Measurements from ENCODE around the gene NRXN2.

Gene NRXN2

DNA sequence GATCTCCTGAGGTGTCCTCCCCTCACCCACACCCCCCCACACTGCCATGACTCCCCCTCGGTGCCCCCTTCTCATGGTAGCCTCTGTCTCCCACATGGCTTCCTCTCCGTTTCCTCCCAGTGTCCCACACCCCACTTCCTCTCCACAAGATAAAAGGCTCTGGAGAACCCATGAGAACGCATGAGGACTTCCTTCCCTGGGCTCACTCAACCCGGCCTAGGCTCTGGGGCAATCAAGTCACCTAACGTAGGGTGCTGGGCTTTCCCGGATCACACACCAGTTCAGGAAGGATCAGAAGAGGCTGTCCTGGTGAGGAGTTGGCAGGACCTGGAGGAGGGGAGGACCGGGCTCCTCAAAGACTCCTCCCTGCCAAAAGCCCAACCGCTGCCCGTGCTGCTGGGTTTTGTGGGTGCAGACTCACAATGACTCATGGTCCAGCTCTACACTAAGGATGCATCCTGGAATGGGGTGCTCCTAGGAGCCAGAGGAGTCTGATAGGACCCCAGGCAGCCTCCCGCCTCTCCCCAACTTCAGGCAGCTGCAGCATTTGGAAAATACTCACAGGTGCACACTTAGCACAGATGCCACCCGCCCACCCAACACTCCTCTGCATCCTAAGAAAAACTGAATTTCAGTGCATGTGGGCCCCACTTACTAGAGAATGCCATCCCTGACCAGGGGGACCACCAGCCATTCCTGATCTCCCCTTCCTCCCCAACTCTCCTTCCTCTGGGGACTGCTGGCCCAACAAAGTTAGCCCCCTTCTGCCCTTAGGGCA lies 110.9 kb downstream of the NRXN2 start:
- DNase-seq: peak in 1 of 56 donors; percentile 10

DNA sequence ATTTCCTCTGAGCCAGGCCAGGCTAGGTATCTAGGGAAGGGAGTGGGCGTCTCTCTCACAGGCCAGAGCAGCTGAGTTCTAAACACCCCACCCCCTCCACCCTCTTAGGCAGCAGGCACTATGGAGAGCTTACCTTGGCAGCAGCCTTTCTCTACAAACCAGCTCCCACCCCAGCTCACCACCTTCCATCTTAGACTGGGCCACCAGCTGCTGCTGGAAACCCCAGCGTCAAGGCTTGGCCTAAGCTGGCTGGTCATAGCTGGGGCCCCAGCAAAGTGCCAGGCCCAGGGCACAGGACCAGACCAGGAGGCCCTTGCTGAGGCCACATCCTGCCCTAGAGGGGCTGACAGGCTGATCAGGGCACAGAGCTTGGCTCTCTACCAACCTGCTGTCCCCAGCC lies 111.8 kb downstream of the NRXN2 start:
- no peak for DNase-seq

- no peak for DNase-seq
These were observed 112.4 kb downstream of the NRXN2 start for GRCh38 chr11:64610596-64610995.

- DNase-seq: no peak
These were observed 113.5 kb downstream of the NRXN2 start for GRCh38 chr11:64609436-64610047.

DNA sequence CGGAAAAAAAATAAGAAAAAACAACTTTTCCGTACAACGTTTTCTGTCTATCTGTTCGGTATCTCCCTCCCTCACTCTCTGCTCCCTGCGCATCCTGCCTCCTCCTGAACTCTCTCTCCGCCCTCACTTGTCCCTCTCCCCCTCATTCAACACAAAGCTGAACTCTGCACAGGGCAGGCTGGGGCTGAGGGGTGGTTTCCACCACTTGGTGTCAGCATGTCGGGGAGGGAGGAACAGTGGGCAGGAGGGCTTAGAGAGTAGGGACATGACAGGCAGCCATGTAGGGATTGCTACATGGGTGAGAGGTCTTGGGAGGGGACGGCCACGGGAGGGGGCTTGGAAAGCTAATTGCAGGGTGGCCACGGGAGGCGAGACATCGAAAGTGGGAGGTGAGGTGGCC lies 114.4 kb downstream of the NRXN2 start:
- DNase-seq: no peak

GRCh38 chr11:64608046-64608445 lies 115.0 kb downstream of the NRXN2 start:
- peak in 12 of 56 donors; percentile 10 to 46 (median 22) for DNase-seq

- no peak for DNase-seq
These were observed 115.5 kb downstream of the NRXN2 start for GRCh38 chr11:64607381-64607985.

DNA sequence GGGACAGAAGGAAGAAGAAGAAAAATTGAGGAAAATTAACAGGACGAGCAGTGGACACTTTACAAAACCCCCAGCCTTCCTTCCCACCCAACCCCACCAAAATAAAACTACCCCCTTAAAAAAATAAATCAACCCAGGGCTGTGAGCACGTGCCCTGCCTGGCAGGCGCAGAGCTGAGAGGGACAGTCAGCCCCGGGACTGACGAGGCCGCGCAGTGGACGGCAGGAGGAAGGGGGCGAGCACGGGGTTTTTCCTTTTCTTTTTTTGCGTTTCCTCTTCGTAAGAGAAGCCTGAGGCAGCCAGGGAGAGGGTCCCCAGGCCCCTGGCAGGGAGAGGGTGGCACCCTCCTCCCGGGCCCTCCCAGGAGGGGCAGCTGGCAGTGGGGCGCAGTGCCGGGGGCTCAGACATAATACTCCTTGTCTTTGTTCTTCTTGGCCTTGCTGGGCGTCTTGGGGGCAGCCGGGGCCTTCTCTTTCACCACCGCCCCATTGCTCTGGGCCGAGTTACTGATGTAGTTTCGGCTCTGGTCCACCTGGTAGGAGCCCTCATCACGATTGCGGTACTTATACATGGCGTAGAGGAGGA lies 116.1 kb downstream of the NRXN2 start:
- DNase-seq: no peak

DNA sequence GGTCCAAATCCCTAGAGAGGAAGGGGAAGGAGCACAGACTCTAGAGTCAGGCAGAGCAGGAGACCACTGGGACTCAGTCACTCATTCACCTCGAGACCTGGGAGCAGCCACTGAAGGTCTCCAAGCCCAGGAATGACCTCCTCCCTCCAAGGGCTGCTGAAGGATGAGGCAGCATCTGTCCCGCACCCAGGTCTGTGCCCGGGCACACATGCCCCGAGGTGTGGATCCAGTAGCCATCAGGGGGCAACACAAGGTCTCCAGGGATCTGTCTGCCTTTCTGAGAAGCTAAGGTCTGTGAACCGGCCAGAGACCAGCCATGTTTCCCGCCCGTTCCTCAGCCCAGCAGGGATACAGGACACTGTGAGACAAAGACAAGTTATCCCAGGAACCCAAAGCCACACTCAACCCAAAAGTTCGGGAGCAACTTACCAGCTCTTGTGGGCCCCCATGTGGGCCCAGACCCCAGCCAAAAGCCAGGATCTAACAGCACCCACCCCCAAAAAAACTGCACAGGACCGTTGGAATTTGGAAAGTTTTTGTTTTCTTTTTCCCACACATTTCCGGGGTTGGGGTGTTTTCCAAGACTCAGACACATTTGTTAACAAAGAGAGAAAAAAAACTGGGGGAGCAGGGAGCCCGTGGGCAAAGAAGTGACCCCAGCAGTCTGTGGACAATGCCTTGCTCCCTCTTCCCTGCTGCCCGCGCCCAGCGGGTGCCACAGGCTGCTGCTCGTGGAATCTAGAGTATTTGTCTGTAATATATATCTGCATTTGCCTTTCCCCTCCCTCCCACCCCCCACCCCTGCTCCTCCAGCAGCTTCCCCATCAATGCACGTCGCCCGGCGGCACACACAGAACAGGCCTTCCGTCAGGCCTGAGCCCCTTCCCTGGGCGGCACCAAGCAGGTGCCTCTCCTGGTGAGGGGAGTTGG lies 117.1 kb downstream of the NRXN2 start:
- no peak for DNase-seq

DNA sequence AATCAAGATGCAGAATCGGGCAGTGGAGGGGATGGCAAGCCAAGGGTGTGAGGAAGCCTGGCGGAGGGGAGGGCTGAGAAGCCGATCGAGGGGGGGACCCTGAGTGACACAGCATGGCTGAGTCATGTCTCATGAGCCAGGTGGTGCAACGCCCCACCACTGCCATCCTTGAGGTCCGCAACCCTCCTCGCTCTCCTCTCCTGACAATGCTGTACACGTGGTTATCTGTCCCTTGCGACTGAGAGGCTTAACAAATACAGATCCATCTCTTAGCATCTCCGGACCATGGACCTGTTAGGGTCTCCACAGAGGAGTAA lies 117.8 kb downstream of the NRXN2 start:
- DNase-seq: peak in 1 of 56 donors; percentile 8

DNA sequence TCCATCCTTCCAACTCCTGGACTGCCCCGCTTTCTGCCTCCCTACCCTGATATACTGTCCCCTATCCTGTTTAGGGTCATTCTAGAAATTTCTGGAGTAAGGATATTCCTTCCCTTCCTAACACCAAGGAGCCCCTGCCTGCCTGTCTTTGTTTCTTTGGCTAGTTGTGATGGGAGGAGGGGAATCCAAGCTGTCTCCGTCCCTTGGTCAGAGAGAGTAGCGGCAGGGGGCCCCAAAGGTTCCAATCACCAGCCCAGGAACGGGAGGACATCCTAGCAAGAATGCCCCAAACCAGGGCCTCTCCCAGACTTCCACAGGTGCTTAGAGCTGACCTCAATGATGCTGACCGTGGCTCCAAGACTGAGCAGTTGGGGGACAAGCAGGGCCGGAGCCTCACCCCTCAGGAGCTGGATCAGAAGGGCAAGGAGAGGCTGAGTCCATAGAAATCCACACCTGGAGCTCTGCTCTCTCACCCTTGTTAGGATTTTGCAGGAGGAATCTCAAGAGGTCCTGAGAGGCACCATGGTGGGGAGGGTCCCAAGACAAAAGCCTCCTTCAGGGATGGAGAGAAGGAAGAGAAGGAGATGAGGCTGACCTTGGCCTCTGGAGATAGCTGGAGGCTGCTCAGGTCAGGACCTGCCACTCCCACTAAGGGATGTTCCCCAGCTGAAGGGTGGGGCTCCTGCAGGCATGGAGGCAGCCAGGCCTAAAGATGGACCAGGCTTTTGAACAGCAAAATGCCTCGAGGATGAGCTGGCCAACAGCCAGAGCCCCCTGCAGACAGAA lies 118.3 kb downstream of the NRXN2 start:
- no peak for DNase-seq

DNA sequence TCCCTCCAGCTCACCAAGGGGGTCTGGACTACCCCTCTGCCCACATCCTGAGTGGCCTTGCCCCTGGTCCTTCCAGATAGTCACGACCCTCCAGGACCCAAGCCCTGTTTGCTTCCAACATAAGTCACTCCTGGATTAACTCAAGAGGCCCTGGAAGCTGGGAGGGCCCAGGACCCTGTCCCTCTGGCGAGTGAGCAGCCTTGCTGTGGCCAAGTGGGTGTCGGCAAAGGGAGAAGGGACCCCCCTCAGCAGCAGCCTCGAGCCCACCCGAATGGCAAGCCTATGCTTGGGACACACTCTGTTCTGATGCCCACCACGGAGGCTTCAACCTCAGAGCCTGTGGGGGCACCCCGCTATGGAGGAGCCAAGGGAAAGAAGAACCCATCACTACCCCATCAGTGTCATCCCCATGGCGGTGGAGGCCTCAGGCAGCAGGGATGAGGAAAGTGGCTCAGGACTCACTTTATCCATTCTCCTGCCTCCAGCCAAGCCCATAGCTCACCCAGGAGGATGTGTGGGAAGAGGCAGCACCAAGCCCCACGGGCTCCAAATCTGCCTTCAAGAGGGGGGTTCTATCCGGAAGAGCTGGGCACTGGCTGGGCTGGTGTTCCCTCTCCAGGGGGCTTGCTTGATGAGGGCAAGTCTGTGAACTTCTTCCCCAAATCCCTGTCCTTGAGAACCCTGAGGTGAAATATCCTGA lies 119.4 kb downstream of the NRXN2 start:
- no peak for DNase-seq

DNA sequence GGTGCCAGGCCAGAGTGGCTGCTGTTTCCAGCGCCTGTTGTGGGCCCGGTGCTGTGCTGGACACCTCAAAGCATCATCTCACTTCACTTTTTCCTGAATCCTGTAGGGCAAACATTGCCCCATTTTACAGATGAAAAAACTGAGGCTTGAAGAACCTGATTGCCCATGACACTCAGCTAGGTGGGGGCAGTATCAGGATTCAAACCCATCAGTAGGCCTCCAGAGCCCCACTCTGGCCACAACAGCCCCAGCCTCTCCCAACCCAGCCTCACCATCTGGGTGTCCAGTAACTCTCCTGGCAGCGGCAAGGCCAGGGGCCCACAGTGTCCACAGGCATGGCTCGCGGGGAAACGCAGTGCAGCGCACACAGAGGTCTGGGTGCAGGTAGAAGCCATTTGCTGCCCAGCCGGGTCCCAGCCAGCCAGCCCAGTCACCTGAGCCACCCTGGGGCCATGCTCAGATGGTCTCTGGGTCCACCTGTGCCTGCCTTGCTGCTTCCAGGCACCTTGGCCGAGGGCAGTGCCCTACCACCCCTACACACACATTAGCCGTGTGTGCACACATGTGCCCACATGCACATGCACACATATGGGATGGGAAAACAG lies 120.4 kb downstream of the NRXN2 start:
- DNase-seq: no peak

- DNase-seq: no peak
These were observed 121.2 kb downstream of the NRXN2 start for GRCh38 chr11:64601605-64602465.

GRCh38 chr11:64600281-64600992 lies 122.6 kb downstream of the NRXN2 start:
- DNase-seq: no peak

GRCh38 chr11:64599698-64600211 lies 123.2 kb downstream of the NRXN2 start:
- DNase-seq: no peak
